Skeletal muscle satellite cell (primary cell): ENCODE measurements around the gene SCAMP2.
A peak's percentile ranks its signal among the peaks of the same experiment; 100 is the strongest.
"Not testable (repeated sequence)": the region's sequence is repeated elsewhere in the genome, so short reads cannot be mapped to it uniquely, and the experiment has no call there.

Experiments
- H3K27me3 ChIP-seq: 2 replicates; pipeline ENCODE4 v1.7.0; 2013; ENCODE audit warnings: low read length; ENCODE audit not compliant: control insufficient read depth, insufficient read depth
- H3K36me3 ChIP-seq: 2 replicates; pipeline ENCODE4 v1.7.0; 2013; ENCODE audit warnings: mild to moderate bottlenecking, control low read depth, low read length; ENCODE audit not compliant: insufficient read depth
- H3K4me1 ChIP-seq: 2 replicates; pipeline ENCODE4 v1.7.0; 2013; ENCODE audit warnings: low read length; ENCODE audit not compliant: control insufficient read depth, insufficient read depth
- H3K4me2 ChIP-seq: 2 replicates; pipeline ENCODE4 v1.7.0; 2013; ENCODE audit warnings: mild to moderate bottlenecking, low read length
- H3K4me3 ChIP-seq: 2 replicates; pipeline ENCODE4 v1.7.0; 2013; ENCODE audit warnings: low read length
- H3K9ac ChIP-seq: 2 replicates; pipeline ENCODE4 v1.7.0; 2013; ENCODE audit warnings: mild to moderate bottlenecking, low read depth, low read length, moderate library complexity
- H3K9me3 ChIP-seq: replicated peaks from 2 replicates; pipeline ENCODE4 v1.7.0; 2013; ENCODE audit warnings: mild to moderate bottlenecking, control low read depth, low read length

SCAMP2 gene

DNA sequence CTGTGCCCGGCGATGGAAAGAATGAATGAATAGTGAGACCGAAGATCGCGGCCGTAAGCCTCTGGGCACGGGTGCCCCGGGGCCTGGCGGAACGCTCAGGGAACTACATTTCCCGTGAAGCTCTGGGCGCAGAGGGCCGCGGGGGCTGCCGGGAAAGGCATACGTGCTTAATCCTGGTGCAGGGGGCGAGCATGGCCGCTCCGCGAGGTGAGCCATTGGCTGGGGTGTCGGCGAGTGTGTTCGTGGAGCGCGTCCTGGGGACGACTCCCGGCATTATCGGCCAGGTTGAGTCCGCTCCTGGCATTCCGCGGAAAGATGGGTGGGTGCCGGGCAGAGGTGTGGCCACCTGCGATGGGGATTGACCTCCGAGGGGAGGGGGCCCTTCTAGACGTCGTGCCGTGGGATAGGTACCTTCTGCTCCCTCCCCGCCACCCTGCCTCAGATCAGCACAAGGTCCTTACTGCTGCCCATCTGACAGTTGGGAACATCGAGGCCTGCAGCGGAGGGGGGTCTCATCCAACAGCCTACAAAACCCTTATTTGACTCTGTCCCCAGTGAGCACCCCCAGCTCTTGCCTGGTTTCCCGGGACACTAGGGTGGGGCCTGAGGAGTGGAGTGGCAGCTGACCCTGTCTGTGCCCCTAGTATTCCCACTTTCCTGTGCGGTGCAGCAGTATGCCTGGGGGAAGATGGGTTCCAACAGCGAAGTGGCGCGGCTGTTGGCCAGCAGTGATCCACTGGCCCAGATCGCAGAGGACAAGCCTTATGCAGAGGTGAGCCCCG is 16.9 kb upstream of the SCAMP2 start, which contains the start of gene MPI:
Gene MPI, plus strand, starts transcription at position 160 of the 782 bp plus-strand sequence. Its CDS starts 32 bp downstream, at position 192.
- H3K9ac ChIP-seq = peak within 1 kb of the TSS; percentile 86
- H3K4me2 ChIP-seq = peak within 1 kb of the TSS; percentile 81
- no peaks in the 10 kb centered on the region for H3K9me3 ChIP-seq
- peaks cover 19% of the 10 kb centered on the region for H3K36me3 ChIP-seq
- peaks cover 16% of the 10 kb centered on the region for H3K4me1 ChIP-seq
- peak within 1 kb of the TSS; percentile 91 for H3K4me3 ChIP-seq
- no peaks in the 10 kb centered on the region for H3K27me3 ChIP-seq

DNA sequence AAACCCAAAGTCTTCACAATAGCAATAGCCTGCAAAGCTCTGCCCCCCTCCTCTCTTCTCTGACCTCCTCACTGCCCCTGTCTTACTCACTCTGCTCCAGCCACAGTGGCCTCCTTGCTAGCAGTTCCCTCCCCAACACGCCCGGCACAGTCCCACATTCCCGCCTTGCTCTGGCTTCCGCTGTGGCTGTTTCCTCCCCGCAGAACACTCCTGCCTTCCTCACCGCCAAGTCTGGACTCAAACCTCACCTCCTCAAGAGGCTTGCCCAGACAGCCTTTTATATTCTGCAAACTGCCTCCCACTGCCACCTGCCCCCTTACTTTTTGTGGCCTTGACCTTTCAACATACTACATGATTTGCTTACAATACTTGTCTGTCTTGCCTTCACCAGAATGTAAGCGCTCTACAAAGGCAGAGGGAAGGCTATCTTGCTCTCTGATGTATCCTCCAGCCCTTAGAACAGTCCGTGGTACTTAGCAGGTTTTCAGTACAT is 16.3 kb upstream of the SCAMP2 start:
- Histone ChIP-seq H3K4me2 (peak overlapping the region; percentile 81), H3K27me3 (no peaks in the 10 kb centered on the region), H3K9me3 (no peaks in the 10 kb centered on the region), H3K9ac (peak overlapping the region; percentile 86), H3K36me3 (peaks cover 19% of the 10 kb centered on the region), H3K4me3 (peak overlapping the region; percentile 91), H3K4me1 (peaks cover 22% of the 10 kb centered on the region)

DNA sequence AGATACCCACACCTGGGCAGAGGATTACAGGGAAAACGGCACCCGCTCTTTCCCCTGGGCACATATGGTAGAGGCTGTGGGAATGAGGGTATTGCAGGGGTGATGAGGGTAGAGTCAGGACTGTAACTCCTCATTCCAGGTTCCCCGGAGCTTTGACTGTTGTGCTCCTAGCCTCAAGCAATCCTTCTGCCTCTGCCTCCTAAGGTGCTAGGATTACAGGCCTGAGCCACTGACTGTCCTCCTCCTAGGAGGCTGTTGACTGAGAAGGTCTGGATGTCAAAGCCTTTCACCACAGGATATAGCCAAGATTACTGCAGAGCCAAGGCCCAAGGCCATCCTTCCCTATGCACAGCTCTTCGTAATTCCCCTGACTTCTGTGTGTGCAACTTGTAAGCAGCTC is 15.6 kb upstream of the SCAMP2 start:
- peaks cover 27% of the 10 kb centered on the region for H3K4me1 ChIP-seq
- H3K4me3 ChIP-seq = no peak overlapping the region
- no peak overlapping the region for H3K9ac ChIP-seq
- H3K36me3 ChIP-seq = peaks cover 19% of the 10 kb centered on the region
- H3K27me3 ChIP-seq = no peaks in the 10 kb centered on the region
- H3K4me2 ChIP-seq = no peak overlapping the region
- H3K9me3 ChIP-seq = no peaks in the 10 kb centered on the region

- H3K36me3 ChIP-seq, H3K9me3 ChIP-seq, H3K4me3 ChIP-seq, H3K27me3 ChIP-seq, H3K9ac ChIP-seq, H3K4me2 ChIP-seq: not testable (repeated sequence)
- peaks cover 27% of the 10 kb centered on the region for H3K4me1 ChIP-seq
Observed at GRCh38 chr15:74887537-74888193, 14.5 kb upstream of the SCAMP2 start.

- H3K9me3 ChIP-seq = no peaks in the 10 kb centered on the region
- peaks cover 20% of the 10 kb centered on the region for H3K4me1 ChIP-seq
- no peaks in the 10 kb centered on the region for H3K36me3 ChIP-seq
- H3K9ac ChIP-seq = no peak overlapping the region
- H3K4me3 ChIP-seq = no peak overlapping the region
- H3K4me2 ChIP-seq = no peak overlapping the region
- H3K27me3 ChIP-seq = no peaks in the 10 kb centered on the region
Observed at GRCh38 chr15:74885461-74885860, 12.3 kb upstream of the SCAMP2 start.

DNA sequence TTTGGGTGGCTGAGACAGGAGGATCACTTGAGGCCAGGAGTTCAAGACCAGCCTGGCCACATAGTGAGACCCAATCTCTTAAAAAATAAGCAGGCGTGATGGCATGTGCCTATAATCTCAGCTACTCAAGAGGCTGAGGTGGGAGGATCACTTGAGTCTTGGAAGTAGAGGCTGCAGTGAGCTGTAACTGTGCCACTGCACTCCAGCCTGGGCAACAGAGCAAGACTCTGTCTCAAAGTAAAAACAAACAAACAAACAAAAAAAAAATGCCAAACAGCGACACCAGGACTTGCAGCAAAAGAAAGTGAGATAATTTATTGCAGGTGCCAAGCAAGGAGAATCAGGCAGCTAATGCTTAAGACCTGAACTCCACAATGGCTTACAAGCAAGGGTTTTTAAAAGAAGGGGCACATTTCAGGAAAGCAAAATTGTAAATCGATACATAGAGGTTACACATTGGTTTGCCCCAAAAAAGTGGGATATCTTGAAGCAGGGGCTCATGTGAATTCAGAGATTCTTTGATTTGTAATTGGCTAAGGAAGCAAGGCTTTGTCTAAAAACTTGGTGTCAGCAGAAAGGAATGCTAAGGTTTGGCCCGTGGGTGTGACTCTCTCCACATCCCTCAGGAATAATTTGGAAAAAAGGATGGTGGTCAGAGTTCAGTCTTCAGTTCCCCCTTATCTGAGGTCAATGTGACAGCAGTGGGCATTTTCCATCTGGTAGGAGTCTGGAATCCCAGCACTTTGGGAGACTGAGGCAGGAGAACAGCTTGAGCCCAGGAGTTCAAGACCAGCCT is 11.5 kb upstream of the SCAMP2 start:
- Histone ChIP-seq H3K36me3 (no peaks in the 10 kb centered on the region), H3K4me3 (no peak overlapping the region), H3K4me2 (no peak overlapping the region), H3K9ac (no peak overlapping the region), H3K27me3 (no peaks in the 10 kb centered on the region), H3K9me3 (no peaks in the 10 kb centered on the region), H3K4me1 (peaks cover 19% of the 10 kb centered on the region)

DNA sequence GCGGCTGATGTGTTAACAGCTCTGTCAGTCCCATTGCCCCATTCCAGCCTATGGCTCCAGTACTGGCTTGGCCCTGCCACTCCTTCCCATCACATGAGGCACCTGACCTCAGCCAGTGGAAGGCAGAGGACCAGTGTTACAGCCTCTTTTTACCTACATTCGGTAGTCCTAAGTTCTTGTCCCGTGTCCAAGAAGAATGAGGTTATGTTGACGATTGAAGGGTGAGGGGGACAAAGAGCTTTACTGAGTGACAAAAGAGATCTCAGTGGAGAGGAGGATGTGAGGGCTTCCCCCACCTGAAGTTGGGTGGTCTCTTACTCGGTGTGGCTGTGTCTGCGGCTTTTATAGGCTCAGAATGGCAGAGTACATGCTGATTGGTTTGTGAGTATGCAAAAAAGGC is 9.4 kb upstream of the SCAMP2 start:
- H3K4me2 ChIP-seq = no peak overlapping the region
- H3K4me3 ChIP-seq = no peak overlapping the region
- H3K36me3 ChIP-seq = no peaks in the 10 kb centered on the region
- no peak overlapping the region for H3K9ac ChIP-seq
- H3K9me3 ChIP-seq = no peaks in the 10 kb centered on the region
- peaks cover 12% of the 10 kb centered on the region for H3K4me1 ChIP-seq
- no peaks in the 10 kb centered on the region for H3K27me3 ChIP-seq

DNA sequence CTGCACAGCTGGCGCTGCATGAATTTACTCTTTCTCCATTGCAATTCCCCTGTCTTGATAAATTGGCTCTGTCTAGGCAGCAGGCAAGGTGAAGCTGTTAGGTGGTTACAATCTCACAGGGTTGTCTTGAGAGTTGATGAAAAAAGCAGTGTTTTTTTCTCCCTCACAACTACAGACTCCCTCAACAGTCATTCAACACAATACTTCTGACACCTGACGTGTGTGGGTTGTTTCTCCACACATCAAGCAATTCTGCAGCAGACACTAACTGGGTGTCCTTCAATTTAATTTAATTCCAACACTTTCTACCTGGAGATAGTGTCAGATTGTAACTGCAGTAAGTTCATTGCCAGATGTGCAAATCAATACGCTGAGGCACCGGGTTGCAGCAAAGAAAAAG is 5.1 kb upstream of the SCAMP2 start:
- H3K9me3 ChIP-seq = no peaks in the 10 kb centered on the region
- no peak overlapping the region for H3K9ac ChIP-seq
- H3K36me3 ChIP-seq = no peaks in the 10 kb centered on the region
- no peaks in the 10 kb centered on the region for H3K27me3 ChIP-seq
- peaks cover 3% of the 10 kb centered on the region for H3K4me1 ChIP-seq
- H3K4me2 ChIP-seq = no peak overlapping the region
- H3K4me3 ChIP-seq = no peak overlapping the region

- Histone ChIP-seq H3K9ac (peak overlapping the region; percentile 93), H3K4me3 (peak overlapping the region; percentile 91), H3K36me3 (peaks cover 4% of the 10 kb centered on the region), H3K9me3 (no peaks in the 10 kb centered on the region), H3K4me2 (peak overlapping the region; percentile 91), H3K4me1 (peaks cover 19% of the 10 kb centered on the region), H3K27me3 (no peaks in the 10 kb centered on the region)
Observed at GRCh38 chr15:74873756-74874424, 725 bp upstream of the SCAMP2 start.

DNA sequence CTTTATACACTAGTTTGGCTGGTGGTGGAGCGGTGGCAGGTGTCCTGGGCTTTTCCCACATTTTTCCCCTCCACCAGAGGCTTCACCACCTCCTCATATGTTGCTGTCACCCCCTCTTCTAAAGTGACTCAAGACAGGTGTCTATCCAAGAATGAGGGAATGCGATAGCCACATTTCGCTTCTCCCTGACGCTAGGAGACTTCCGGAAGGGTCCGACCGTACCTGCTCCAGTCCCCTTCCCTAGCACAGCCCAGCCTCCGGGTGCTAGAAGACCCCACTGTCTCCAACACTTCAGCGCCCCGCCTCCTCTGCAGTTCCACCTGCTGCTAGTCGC is 496 bp downstream of the SCAMP2 start:
- peak overlapping the region; percentile 91 for H3K4me3 ChIP-seq
- H3K36me3 ChIP-seq = peaks cover 5% of the 10 kb centered on the region
- H3K9ac ChIP-seq = peak overlapping the region; percentile 93
- H3K4me1 ChIP-seq = peaks cover 19% of the 10 kb centered on the region
- H3K9me3 ChIP-seq = no peaks in the 10 kb centered on the region
- H3K27me3 ChIP-seq = no peaks in the 10 kb centered on the region
- H3K4me2 ChIP-seq = peak overlapping the region; percentile 91
